Measurements from ENCODE around the gene RLBP1.

RLBP1 gene

GRCh38 chr15:89198196-89198595 is 23.2 kb downstream of the RLBP1 start:
- Histone ChIP-seq H3F3A (ENCODE audit: control insufficient read depth, insufficient read depth) (no peaks in the 10 kb centered on the region), H4K20me1 (ENCODE audit: control insufficient read depth, insufficient read depth, low read depth, low read length) (no peaks in the 10 kb centered on the region), H3K4me2 (ENCODE audit: low read length) (no peak overlapping the region), H3K9me2 (replicated peaks; ENCODE audit: control insufficient read depth, low read length) (no peaks in the 10 kb centered on the region), H3K4me1 (ENCODE audit: control insufficient read depth, low read length) (no peaks in the 10 kb centered on the region), H3K4me3 (ENCODE audit: low read length) (no peak overlapping the region), H3K27me3 (ENCODE audit: control insufficient read depth, low read length) (no peaks in the 10 kb centered on the region), H3K79me2 (ENCODE audit: control insufficient read depth, low read length) (no peaks in the 10 kb centered on the region), H3K27ac (ENCODE audit: low read depth, low read length) (no peak overlapping the region), H3K36me3 (ENCODE audit: control insufficient read depth, low read length) (no peaks in the 10 kb centered on the region), H3K9me3 (ENCODE audit: control insufficient read depth, insufficient read depth, low read length) (no peaks in the 10 kb centered on the region)
- no peak for TF ChIP-seq EZH2phosphoT487 (IDR thresholded peaks at IDR 0.05; ENCODE audit: borderline replicate concordance, low read length)
- no peak for TF ChIP-seq CTCF (IDR thresholded peaks at IDR 0.05; ENCODE audit: low read depth, low read length, poor library complexity, severe bottlenecking)

- no peak for TF ChIP-seq EZH2phosphoT487 (IDR thresholded peaks at IDR 0.05; ENCODE audit: borderline replicate concordance, low read length)
- TF ChIP-seq CTCF (IDR thresholded peaks at IDR 0.05; ENCODE audit: low read depth, low read length, poor library complexity, severe bottlenecking) = no peak
- H3K27me3 ChIP-seq (ENCODE audit: control insufficient read depth, low read length) = no peaks in the 10 kb centered on the region
- no peak overlapping the region for H3K4me3 ChIP-seq (ENCODE audit: low read length)
- H3K9me2 ChIP-seq (replicated peaks; ENCODE audit: control insufficient read depth, low read length) = no peaks in the 10 kb centered on the region
- H3K9me3 ChIP-seq (ENCODE audit: control insufficient read depth, insufficient read depth, low read length) = no peaks in the 10 kb centered on the region
- H3K4me2 ChIP-seq (ENCODE audit: low read length) = no peak overlapping the region
- no peaks in the 10 kb centered on the region for H3K79me2 ChIP-seq (ENCODE audit: control insufficient read depth, low read length)
- H3F3A ChIP-seq (ENCODE audit: control insufficient read depth, insufficient read depth) = no peaks in the 10 kb centered on the region
- no peaks in the 10 kb centered on the region for H3K36me3 ChIP-seq (ENCODE audit: control insufficient read depth, low read length)
- H3K4me1 ChIP-seq (ENCODE audit: control insufficient read depth, low read length) = no peaks in the 10 kb centered on the region
- no peaks in the 10 kb centered on the region for H4K20me1 ChIP-seq (ENCODE audit: control insufficient read depth, insufficient read depth, low read depth, low read length)
- no peak overlapping the region for H3K27ac ChIP-seq (ENCODE audit: low read depth, low read length)
These were observed 23.8 kb downstream of the RLBP1 start for GRCh38 chr15:89197503-89197971.

- Histone ChIP-seq H3F3A (ENCODE audit: control insufficient read depth, insufficient read depth) (no peaks in the 10 kb centered on the region), H4K20me1 (ENCODE audit: control insufficient read depth, insufficient read depth, low read depth, low read length) (no peaks in the 10 kb centered on the region), H3K4me1 (ENCODE audit: control insufficient read depth, low read length) (no peaks in the 10 kb centered on the region), H3K27ac (ENCODE audit: low read depth, low read length) (no peak overlapping the region), H3K9me3 (ENCODE audit: control insufficient read depth, insufficient read depth, low read length) (no peaks in the 10 kb centered on the region), H3K4me2 (ENCODE audit: low read length) (no peak overlapping the region), H3K4me3 (ENCODE audit: low read length) (no peak overlapping the region), H3K79me2 (ENCODE audit: control insufficient read depth, low read length) (no peaks in the 10 kb centered on the region), H3K36me3 (ENCODE audit: control insufficient read depth, low read length) (no peaks in the 10 kb centered on the region; the same call in 1 of the 2 replicates), H3K27me3 (ENCODE audit: control insufficient read depth, low read length) (no peaks in the 10 kb centered on the region), H3K9me2 (replicated peaks; ENCODE audit: control insufficient read depth, low read length) (no peaks in the 10 kb centered on the region)
- TF ChIP-seq EZH2phosphoT487 (IDR thresholded peaks at IDR 0.05; ENCODE audit: borderline replicate concordance, low read length) (no peak), CTCF (IDR thresholded peaks at IDR 0.05; ENCODE audit: low read depth, low read length, poor library complexity, severe bottlenecking) (no peak)
These were observed 24.4 kb downstream of the RLBP1 start for GRCh38 chr15:89196994-89197393.

Data from DOHH2 (cell line).